GM19240 (cell line): ENCODE data around the gene PPA1.
"Not testable (repeated sequence)": the region's sequence is repeated elsewhere in the genome, so short reads cannot be mapped to it uniquely, and the experiment has no call there.

Experiments used
- DNase-seq: peaks from one replicate; pipeline ENCODE4 v3.0.0; 2011; ENCODE audit warnings: low spot score; ENCODE audit not compliant: insufficient read length

Gene PPA1

GRCh38 chr10:70255329-70256299 is 22.4 kb upstream of the PPA1 start:
- DNase-seq = no peak

- no peak for DNase-seq
Observed at GRCh38 chr10:70254778-70255328, 21.6 kb upstream of the PPA1 start.

GRCh38 chr10:70253878-70254765 is 20.9 kb upstream of the PPA1 start:
- no peak for DNase-seq

DNA sequence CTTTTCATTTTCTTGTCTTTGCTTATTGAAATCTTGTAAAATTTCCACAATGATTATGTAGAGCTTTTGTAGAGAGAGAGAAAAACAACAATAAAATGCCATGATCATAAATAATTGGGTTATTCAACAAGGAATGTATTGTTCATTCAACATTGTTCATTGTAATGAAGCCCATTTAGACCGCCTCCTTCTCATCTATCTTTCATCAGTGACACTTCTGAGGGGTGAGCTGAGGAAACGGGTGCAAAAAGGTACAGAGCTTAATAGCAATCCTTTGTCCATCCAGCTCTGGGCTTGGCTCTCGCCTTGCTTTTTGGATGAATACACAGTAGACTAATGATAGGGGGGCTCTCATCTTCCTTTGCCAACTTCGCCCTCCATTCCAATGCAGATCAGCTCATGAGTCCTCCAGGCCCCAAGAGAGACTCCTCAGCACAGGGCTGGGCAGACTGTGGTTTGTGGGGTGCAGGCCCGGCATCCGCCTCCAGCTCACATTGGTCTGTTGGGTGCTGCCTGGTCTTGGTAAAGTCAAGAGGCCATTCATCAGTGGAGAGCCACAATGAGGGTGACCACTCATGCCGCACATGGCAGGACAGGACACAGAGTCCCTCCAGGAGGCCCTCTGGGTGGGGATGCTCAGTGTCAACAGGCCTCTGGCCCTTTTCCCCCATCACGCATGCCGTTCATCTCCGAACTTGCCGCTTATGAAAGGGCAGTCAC is 17.9 kb upstream of the PPA1 start:
- DNase-seq = no peak

- DNase-seq = no peak
Observed at GRCh38 chr10:70247360-70247759, 14.1 kb upstream of the PPA1 start.

DNA sequence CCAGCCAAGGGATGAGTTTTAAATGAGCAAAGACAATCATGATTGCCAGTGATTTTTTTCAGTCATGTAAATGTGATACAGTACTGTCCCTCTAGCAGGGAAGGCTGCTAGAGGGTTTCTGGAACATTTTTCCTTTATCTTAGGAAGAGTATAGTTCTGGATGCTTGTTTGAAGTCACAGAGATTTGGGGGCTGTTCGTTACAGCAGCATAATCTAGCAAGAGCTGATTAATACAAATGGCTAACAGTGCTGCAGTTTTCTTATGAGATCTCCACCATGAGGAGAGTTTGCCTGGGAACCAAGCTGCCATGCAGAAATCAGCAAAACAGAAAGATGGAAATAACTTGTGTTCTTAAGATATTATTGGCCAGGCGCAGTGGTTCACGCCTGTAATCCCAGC is 7.9 kb upstream of the PPA1 start:
- no peak for DNase-seq

- not testable (repeated sequence) for DNase-seq
Observed at GRCh38 chr10:70239986-70240385, 6.8 kb upstream of the PPA1 start.

GRCh38 chr10:70239077-70239976 is 6.1 kb upstream of the PPA1 start:
- DNase-seq = not testable (repeated sequence)

GRCh38 chr10:70237958-70238536 is 4.8 kb upstream of the PPA1 start:
- DNase-seq = not testable (repeated sequence)

DNA sequence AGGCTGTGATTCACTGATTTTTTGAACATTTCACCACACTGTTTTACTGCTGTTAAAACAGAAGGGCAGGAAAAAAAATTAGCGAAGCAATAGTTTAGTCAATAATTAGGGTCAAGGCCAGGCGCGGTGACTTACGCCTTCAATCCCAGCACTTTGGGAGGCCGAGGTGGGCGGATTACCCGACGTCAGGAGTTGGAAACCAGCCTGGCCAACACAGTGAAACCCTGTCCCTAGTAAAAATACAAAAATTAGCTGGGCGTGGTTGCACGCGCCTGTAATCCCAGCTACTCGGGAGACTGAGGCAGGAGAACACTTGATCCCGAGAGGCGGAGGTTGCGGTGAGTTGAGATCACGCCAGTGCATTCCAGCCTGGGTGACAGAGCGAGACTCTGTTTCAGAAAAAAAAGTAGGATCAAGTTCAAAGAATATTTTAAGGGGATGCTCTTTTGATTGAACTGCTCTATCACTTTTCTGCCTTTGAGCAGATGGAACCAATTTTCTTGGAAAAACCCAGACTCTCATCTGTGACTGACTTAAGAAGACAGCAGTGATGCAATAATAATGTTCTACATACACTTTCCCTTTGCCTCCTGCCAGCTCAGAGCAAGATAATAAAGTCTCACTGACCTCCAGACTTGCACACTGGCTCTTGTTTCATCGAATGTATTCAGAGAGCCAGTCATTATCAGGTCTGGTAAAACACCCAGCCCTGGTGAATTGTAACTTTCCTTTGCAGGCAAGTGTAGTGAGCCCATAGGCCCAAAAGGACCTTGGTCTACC is 1.6 kb upstream of the PPA1 start:
- no peak for DNase-seq

GRCh38 chr10:70233939-70234300 is 691 bp upstream of the PPA1 start:
- no peak for DNase-seq

GRCh38 chr10:70232859-70233108 is 445 bp downstream of the PPA1 start:
- no peak for DNase-seq

- no peak for DNase-seq
Observed at GRCh38 chr10:70232155-70232858, 922 bp downstream of the PPA1 start.

GRCh38 chr10:70228491-70228890 is 4.7 kb downstream of the PPA1 start:
- no peak for DNase-seq

- DNase-seq = no peak
Observed at GRCh38 chr10:70227548-70228320, 5.5 kb downstream of the PPA1 start.

GRCh38 chr10:70223728-70224127 is 9.5 kb downstream of the PPA1 start:
- no peak for DNase-seq

DNA sequence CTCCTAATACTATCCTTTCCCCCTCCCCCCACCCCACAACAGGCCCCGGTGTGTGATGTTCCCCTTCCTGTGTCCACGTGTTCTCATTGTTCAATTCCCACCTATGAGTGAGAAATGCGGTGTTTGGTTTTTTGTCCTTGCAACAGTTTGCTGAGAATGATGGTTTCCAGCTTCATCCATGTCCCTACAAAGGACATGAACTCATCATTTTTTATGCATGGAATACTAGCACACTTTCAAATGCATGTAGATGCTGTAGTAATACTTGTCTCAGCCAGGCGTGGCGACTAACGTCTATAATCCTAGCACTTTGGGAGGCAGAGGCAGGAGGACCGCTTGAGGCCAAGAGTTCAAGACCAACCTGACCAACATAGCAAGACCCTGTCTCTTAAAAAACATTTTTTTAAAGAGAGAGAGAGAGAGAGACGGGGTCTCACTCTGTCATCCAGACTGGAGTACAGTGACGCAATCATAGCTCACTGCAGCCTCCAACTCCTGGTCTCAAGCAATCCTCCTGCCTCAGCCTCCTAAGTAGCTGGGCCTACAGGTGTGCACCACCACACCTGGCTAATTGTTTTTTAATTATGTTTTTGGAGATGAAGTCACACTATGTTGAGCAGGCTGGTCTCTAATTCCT is 10.3 kb downstream of the PPA1 start:
- DNase-seq = not testable (repeated sequence)
